Measurements from ENCODE around the gene GCN1.
"Not testable (repeated sequence)": the region's sequence is repeated elsewhere in the genome, so short reads cannot be mapped to it uniquely, and the experiment has no call there.

The GCN1 gene

GRCh38 chr12:120215357-120215735 lies 20.8 kb upstream of the GCN1 start:
- TF ChIP-seq, protein P1, sequence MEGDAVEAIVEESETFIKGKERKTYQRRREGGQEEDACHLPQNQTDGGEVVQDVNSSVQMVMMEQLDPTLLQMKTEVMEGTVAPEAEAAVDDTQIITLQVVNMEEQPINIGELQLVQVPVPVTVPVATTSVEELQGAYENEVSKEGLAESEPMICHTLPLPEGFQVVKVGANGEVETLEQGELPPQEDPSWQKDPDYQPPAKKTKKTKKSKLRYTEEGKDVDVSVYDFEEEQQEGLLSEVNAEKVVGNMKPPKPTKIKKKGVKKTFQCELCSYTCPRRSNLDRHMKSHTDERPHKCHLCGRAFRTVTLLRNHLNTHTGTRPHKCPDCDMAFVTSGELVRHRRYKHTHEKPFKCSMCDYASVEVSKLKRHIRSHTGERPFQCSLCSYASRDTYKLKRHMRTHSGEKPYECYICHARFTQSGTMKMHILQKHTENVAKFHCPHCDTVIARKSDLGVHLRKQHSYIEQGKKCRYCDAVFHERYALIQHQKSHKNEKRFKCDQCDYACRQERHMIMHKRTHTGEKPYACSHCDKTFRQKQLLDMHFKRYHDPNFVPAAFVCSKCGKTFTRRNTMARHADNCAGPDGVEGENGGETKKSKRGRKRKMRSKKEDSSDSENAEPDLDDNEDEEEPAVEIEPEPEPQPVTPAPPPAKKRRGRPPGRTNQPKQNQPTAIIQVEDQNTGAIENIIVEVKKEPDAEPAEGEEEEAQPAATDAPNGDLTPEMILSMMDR (IDR thresholded peaks at IDR 0.05; ENCODE audit: borderline replicate concordance, insufficient read depth, low read depth, low read length), result no peak
- H3K4me3 ChIP-seq (ENCODE audit: low read depth, low read length), result no peak overlapping the region

- TF ChIP-seq, protein P1 (IDR thresholded peaks at IDR 0.05; ENCODE audit: borderline replicate concordance, insufficient read depth, low read depth, low read length), result no peak
- H3K4me3 ChIP-seq (ENCODE audit: low read depth, low read length), result no peak overlapping the region
Observed at GRCh38 chr12:120214626-120215356, 20.3 kb upstream of the GCN1 start.

DNA sequence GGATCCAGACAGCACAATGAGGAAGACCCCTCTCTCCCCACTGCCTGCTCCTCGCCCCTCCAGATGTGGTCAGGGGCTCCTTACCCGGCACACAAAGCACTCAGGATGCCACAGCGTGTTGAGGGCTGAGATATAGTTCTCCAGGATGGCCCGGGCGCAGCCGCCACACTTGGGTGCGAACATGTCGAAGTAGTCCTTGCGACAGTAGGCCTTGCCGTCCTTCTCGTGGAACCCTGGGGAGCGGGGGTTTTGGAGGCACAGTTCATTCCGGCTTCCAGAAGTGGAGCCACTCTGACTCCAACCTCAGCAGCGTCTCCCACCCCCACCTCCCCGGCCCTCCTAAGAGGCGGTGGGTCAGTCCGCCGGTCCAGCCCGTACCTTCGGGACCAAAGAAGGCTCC lies 19.2 kb upstream of the GCN1 start:
- TF ChIP-seq, protein P1 (IDR thresholded peaks at IDR 0.05; ENCODE audit: borderline replicate concordance, insufficient read depth, low read depth, low read length), result no peak

DNA sequence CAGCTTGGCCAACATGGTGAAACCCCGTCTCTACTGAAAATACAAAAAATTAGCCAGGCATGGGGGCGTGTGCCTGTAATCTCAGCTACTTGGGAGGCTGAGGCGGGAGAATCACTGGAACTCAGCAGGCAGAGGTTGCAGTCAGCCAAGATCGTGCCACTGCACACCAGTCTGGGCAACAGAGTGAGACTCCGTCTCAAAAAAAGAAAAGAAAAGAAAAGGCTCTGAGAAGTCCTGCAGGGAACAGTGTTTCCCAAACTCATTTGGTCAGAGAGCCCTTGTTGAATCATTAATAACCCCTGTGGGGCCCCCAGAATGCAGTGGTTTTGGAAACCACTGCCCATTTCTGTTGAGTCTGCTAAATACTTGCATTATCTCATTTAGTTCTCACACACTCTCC lies 18.7 kb upstream of the GCN1 start:
- not testable (repeated sequence) for H3K4me3 ChIP-seq (ENCODE audit: low read depth, low read length)

More for the DNA sequence above, 19.2 kb upstream of the GCN1 start:
- H3K4me3 ChIP-seq (ENCODE audit: low read depth, low read length), result no peak overlapping the region

GRCh38 chr12:120212301-120212700 lies 17.8 kb upstream of the GCN1 start:
- no peak overlapping the region for H3K4me3 ChIP-seq (ENCODE audit: low read depth, low read length)
- TF ChIP-seq, protein P1 (IDR thresholded peaks at IDR 0.05; ENCODE audit: borderline replicate concordance, insufficient read depth, low read depth, low read length), result no peak

DNA sequence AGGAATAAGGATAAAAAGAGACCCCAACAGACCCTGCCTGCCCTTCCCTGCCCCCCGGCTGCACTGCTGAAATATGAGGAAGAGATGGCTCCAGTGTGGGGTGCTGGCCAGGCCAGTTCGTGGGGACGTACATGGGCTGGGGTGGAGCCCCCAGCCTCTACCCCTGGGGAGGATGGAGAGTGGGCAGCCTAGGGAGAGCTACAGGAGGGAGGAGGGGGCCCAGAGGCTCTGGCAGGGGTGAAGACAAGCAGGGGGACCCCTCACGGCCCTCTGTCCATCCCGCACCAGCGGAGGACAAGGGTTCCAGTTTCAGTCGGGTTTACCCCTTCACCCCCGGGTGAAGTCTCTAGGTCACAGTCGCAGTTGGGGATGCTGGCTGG lies 17.4 kb upstream of the GCN1 start:
- TF ChIP-seq, protein P1 (IDR thresholded peaks at IDR 0.05; ENCODE audit: borderline replicate concordance, insufficient read depth, low read depth, low read length), result no peak
- H3K4me3 ChIP-seq (ENCODE audit: low read depth, low read length), result no peak overlapping the region

- TF ChIP-seq, protein P1 (IDR thresholded peaks at IDR 0.05; ENCODE audit: borderline replicate concordance, insufficient read depth, low read depth, low read length), result no peak
- no peak overlapping the region for H3K4me3 ChIP-seq (ENCODE audit: low read depth, low read length)
Observed at GRCh38 chr12:120211243-120211903, 16.9 kb upstream of the GCN1 start.
